Endothelial cell (in vitro differentiated cells): ENCODE results near the gene TAS2R41. TPM values are rescaled to one million over a fixed set of nuclear protein-coding genes. Genes with fewer than 3 reads are reported as not detected.

Experiments used
- DNase-seq: peaks from one replicate; pipeline ENCODE4 v3.0.0; 2021; ENCODE audit warnings: low spot score
- H3K27ac Mint-ChIP-seq: one replicate; pipeline ENCODE4 v1.8.0; 2021; ENCODE audit warnings: mixed read lengths, inconsistent platforms; ENCODE audit not compliant: unreplicated experiment
- H3K27me3 Mint-ChIP-seq: one replicate; pipeline ENCODE4 v1.8.0; 2021; ENCODE audit warnings: mild to moderate bottlenecking, moderate library complexity, mixed read lengths, inconsistent platforms; ENCODE audit not compliant: unreplicated experiment
- H3K36me3 Mint-ChIP-seq: one replicate; pipeline ENCODE4 v1.8.0; 2021; ENCODE audit warnings: mild to moderate bottlenecking, low read depth, mixed read lengths, inconsistent platforms; ENCODE audit not compliant: unreplicated experiment
- H3K4me1 Mint-ChIP-seq: one replicate; pipeline ENCODE4 v1.8.0; 2021; ENCODE audit warnings: mild to moderate bottlenecking, mixed read lengths, inconsistent platforms; ENCODE audit not compliant: unreplicated experiment
- H3K4me3 Mint-ChIP-seq: one replicate; pipeline ENCODE4 v1.8.0; 2021; ENCODE audit warnings: mild to moderate bottlenecking, mixed read lengths, inconsistent platforms; ENCODE audit not compliant: unreplicated experiment
- H3K9me3 Mint-ChIP-seq: one replicate; pipeline ENCODE4 v1.8.0; 2021; ENCODE audit warnings: mixed read lengths, inconsistent platforms; ENCODE audit not compliant: unreplicated experiment
- total RNA-seq: library from RNA; stranded (reverse); fragmentation: NEBNext Ultra II Directional; extraction: Animal tissue kit (Norgen Biotek cat#: 25700); gene quantifications from one replicate; pipeline ENCODE4 v1.2.1, GENCODE V29; 2021; ENCODE audit not compliant: unreplicated experiment
- TF ChIP-seq, protein P1 (sequence below): fragments of 200-600 bp; sonication (generic); IDR thresholded peaks from one replicate; pipeline ENCODE4 v1.5.0; 2021; ENCODE audit warnings: antibody characterized with exemption; ENCODE audit not compliant: unreplicated experiment

TAS2R41 gene
- total RNA-seq, 1 donor from 2014 or later, result not detected

DNA sequence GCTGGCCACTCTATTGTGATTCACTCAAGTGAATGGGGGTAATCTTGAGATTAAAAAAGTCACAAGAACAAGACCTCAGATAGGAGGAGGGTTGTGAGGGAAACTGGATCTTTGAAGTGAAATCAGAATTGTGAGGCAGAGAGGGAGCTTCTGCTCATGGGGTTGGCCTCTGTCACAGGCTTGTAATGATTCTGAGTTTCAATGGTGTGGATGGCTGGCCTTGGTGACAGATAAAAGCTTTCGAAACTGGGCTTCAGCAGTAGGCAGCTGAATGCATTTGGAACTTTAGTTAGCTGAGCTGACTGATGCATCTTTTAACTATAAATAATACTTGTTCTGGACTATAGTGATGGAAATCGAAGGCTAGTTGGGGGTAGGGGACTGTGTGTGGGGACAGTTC lies 22.2 kb upstream of the TAS2R41 start:
- no peaks in the 10 kb centered on the region for H3K9me3 Mint-ChIP-seq
- DNase-seq, result no peak
- H3K36me3 Mint-ChIP-seq, result no peaks in the 10 kb centered on the region
- no peaks in the 10 kb centered on the region for H3K27me3 Mint-ChIP-seq
- H3K4me1 Mint-ChIP-seq, result no peaks in the 10 kb centered on the region
- H3K4me3 Mint-ChIP-seq, result no peak overlapping the region
- TF ChIP-seq, protein P1, sequence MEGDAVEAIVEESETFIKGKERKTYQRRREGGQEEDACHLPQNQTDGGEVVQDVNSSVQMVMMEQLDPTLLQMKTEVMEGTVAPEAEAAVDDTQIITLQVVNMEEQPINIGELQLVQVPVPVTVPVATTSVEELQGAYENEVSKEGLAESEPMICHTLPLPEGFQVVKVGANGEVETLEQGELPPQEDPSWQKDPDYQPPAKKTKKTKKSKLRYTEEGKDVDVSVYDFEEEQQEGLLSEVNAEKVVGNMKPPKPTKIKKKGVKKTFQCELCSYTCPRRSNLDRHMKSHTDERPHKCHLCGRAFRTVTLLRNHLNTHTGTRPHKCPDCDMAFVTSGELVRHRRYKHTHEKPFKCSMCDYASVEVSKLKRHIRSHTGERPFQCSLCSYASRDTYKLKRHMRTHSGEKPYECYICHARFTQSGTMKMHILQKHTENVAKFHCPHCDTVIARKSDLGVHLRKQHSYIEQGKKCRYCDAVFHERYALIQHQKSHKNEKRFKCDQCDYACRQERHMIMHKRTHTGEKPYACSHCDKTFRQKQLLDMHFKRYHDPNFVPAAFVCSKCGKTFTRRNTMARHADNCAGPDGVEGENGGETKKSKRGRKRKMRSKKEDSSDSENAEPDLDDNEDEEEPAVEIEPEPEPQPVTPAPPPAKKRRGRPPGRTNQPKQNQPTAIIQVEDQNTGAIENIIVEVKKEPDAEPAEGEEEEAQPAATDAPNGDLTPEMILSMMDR, result no peak
- H3K27ac Mint-ChIP-seq, result no peak overlapping the region

DNA sequence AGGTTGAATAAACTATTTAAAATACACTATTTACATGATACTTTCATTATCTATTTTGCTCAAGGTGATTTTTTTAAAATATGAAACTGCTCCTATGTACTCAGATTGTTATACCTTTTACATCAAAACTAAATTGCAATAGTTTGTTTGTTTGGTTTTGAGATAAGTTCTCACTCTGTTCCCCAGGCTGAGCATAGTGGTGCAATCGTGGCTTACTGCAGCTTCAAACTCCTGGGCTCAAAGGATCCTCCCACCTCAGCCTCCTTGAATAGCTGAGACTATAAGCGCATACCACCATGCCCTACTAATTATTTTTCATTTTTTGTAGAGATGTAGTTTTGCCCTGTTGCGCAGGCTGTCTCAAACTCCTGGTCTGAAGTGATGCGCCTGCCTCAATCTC lies 21.7 kb upstream of the TAS2R41 start:
- Mint-ChIP-seq H3K27me3 (no peaks in the 10 kb centered on the region), H3K9me3 (no peaks in the 10 kb centered on the region), H3K36me3 (no peaks in the 10 kb centered on the region), H3K4me1 (no peaks in the 10 kb centered on the region), H3K27ac (no peak overlapping the region), H3K4me3 (no peak overlapping the region)
- no peak for DNase-seq
- TF ChIP-seq, protein P1, result no peak

DNA sequence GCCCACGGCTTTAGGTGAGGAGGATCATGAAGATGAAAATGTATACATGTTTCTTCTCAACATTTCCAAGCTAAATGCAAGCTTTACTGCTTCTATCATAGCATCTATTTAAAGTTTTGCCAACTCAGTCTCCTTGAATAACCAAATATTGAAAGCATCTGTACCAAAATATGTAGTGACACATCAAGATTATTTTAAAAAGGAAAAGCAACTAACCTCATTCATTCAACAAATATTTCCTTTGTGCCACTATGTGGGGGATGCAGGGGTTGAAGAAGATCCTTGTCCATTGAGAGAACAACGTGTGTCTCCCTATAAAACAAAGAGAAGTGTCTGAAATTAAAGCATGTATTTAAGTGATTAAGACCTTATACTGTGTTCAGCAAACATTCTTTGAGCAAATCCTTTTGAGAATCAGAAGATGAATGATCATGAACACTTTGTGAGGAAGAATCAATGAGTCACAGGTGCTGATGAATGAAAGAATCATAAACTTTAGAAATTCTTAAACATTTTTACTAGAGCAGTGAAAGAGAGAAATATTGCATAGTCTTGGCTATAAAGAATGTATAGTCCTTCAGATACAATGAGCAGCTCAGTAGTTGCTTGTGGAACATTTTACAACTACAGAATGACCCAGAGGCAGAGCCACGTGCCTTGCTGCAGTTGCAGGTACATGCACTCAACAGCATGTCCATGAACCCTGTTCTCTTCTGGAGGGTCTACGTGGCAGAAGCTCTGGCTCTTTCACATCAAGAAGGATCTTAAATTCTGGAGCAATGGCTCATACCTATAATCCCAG lies 20.5 kb upstream of the TAS2R41 start:
- TF ChIP-seq, protein P1, result no peak
- DNase-seq, result no peak
- no peak overlapping the region for H3K4me3 Mint-ChIP-seq
- no peaks in the 10 kb centered on the region for H3K36me3 Mint-ChIP-seq
- H3K27me3 Mint-ChIP-seq, result no peaks in the 10 kb centered on the region
- H3K4me1 Mint-ChIP-seq, result no peaks in the 10 kb centered on the region
- no peaks in the 10 kb centered on the region for H3K9me3 Mint-ChIP-seq
- H3K27ac Mint-ChIP-seq, result no peak overlapping the region

DNA sequence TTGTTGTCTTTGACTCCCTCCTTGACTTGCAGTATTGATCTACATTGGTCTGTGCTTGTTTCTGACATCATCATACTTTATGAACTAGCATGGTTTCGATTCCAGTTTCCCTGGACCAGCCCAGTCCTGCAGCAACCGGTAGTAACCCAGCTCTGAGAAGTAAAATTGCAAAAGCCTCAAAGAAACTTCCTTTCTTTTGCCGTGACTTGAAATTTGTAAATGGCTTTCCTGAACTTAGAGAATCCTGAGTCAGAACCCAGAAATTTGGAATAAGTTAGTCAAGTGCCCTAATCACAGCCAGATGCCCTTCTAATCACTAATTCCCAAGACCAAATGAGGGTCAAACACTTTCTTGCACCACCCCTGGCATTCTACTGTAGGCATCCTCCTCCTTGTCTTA lies 19.4 kb upstream of the TAS2R41 start:
- no peaks in the 10 kb centered on the region for H3K36me3 Mint-ChIP-seq
- no peaks in the 10 kb centered on the region for H3K4me1 Mint-ChIP-seq
- H3K9me3 Mint-ChIP-seq, result no peaks in the 10 kb centered on the region
- no peak overlapping the region for H3K4me3 Mint-ChIP-seq
- H3K27me3 Mint-ChIP-seq, result no peaks in the 10 kb centered on the region
- no peak for DNase-seq
- no peak overlapping the region for H3K27ac Mint-ChIP-seq
- TF ChIP-seq, protein P1, result no peak

DNA sequence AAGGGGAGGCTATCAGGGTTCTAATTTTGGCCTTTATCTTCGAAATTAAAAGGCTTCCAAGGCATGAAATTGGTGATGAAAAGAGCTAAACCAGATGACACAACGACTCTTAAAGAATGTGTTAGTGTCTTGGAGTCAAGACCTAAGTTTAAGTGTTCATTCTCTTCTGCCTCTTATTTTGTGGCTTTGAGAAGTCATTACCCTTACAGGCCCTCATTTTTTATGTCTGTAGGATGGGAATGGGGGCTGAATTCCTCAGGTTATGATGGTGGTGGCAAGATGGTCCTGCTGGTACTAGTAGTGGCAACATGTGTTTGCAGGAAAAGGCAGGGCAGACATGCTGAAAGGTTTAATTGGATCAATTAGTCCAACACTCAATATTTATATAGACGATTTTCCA lies 19.0 kb upstream of the TAS2R41 start:
- no peak overlapping the region for H3K27ac Mint-ChIP-seq
- H3K27me3 Mint-ChIP-seq, result no peaks in the 10 kb centered on the region
- no peak overlapping the region for H3K4me3 Mint-ChIP-seq
- no peaks in the 10 kb centered on the region for H3K4me1 Mint-ChIP-seq
- DNase-seq, result no peak
- no peaks in the 10 kb centered on the region for H3K9me3 Mint-ChIP-seq
- no peaks in the 10 kb centered on the region for H3K36me3 Mint-ChIP-seq
- TF ChIP-seq, protein P1, result no peak
